Stimulated activated CD4-positive, alpha-beta T cell treated with anti-CD3 and anti-CD28 coated beads, TNF-alpha, amount 100 ng/mL, for 4 hours (primary cell): ENCODE measurements around the gene KANTR.
A peak's percentile ranks its signal among the peaks of the same experiment; 100 is the strongest.

Experiments used
- DNase-seq, 3 experiments: peaks; one replicate each; pipeline ENCODE4 v3.0.0-alpha.2; 2020; ENCODE audit warnings: low read depth in 3 of 3

Gene KANTR

DNA sequence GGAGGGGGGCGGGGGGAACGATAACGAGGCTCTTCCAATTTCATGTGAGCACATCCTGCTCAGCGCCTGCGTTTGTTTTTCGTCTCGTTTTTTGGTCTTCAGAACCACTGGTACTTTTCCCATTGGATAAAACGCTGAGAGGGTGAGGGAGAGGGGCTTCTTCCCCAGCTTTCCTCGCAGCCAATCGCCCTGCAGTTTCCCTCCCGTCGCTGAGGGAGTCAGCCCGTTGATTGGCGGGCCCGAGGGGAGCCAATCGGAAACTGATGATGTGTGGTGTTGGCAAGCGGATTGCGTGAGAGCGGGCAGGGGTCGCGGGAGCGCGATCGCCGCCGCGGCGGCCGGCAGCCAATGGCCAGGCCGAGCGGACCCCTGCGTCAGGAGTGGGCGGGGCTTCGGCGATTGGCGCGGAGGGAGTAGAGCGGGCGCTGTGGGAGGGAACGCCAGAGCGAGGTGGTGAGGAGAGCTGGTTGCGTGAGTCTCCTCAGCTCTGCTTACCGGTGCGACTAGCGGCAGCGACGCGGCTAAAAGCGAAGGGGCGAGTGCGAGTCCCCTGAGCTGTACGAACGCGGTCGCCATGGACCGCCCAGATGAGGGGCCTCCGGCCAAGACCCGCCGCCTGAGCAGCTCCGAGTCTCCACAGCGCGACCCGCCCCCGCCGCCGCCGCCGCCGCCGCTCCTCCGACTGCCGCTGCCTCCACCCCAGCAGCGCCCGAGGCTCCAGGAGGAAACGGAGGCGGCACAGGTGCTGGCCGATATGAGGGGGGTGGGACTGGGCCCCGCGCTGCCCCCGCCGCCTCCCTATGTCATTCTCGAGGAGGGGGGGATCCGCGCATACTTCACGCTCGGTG is 11.8 kb upstream of the KANTR start, which contains the start of gene TSPYL2:
Gene TSPYL2, plus strand, starts transcription at position 443 of the 848 bp plus-strand sequence. Its CDS starts 132 bp downstream, at position 575.
- DNase-seq = peak; percentile 80 to 88 (median 84)

DNA sequence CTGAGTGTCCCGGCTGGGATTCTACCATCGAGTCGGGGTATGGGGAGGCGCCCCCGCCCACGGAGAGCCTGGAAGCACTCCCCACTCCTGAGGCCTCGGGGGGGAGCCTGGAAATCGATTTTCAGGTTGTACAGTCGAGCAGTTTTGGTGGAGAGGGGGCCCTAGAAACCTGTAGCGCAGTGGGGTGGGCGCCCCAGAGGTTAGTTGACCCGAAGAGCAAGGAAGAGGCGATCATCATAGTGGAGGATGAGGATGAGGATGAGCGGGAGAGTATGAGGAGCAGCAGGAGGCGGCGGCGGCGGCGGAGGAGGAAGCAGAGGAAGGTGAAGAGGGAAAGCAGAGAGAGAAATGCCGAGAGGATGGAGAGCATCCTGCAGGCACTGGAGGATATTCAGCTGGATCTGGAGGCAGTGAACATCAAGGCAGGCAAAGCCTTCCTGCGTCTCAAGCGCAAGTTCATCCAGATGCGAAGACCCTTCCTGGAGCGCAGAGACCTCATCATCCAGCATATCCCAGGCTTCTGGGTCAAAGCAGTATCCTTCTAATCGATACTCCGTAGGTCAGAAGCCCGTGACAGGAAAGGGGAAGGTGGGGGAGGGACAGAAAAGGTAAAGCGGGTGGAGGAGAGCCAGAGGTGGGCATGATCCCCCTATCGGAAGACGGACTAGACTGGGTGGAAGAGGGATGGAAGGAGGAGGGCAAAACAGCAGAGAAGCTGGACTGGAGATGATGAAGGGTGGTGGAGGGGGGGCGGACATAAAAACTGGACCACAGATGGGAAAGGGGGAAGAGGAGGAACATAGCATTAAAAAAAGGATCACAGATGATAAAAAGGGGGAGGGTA is 10.9 kb upstream of the KANTR start:
- DNase-seq = no peak

DNA sequence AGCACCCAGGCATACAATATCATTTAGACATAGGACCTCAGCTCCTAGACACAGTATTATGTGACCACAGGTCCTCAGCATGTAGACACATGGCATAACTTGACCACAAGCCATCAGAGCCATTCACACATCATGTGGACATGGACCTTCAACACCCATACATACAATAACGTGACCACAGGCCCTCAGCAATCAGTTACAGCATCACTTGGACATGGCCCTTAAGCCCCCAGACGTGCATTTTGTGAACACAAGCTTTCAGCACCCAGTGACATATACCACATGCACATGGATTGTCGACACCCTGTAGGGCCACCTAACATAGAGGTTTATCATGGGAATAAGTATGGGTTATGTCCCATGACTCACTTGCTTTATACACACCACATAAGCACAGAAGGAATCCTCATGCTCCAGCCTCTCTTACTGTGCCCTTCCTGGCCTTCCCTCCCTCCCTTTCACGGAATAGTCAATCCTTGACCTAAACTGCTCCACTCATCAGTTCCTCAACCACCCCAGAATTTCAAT is 9.8 kb upstream of the KANTR start:
- no peak for DNase-seq

DNA sequence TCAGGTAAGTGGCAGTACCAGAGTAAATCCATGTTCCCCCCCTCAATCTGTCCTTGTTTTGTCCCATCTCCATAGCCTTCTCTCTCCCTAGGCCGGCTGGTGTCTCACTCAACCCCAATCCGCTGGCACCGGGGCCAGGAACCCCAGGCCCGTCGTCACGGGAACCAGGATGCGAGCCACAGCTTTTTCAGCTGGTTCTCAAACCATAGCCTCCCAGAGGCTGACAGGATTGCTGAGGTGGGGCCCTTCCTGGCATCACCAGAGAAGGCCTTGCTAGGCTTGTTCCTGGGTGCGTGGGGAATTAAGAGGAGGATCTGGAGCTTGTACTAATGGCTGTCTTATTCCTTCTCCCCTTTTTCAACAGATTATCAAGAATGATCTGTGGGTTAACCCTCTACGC is 9.1 kb upstream of the KANTR start:
- no peak for DNase-seq

DNA sequence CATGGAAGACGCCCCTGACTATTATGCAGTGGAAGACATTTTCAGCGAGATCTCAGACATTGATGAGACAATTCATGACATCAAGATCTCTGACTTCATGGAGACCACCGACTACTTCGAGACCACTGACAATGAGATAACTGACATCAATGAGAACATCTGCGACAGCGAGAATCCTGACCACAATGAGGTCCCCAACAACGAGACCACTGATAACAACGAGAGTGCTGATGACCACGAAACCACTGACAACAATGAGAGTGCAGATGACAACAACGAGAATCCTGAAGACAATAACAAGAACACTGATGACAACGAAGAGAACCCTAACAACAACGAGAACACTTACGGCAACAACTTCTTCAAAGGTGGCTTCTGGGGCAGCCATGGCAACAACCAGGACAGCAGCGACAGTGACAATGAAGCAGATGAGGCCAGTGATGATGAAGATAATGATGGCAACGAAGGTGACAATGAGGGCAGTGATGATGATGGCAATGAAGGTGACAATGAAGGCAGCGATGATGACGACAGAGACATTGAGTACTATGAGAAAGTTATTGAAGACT is 8.2 kb upstream of the KANTR start:
- DNase-seq = no peak

DNA sequence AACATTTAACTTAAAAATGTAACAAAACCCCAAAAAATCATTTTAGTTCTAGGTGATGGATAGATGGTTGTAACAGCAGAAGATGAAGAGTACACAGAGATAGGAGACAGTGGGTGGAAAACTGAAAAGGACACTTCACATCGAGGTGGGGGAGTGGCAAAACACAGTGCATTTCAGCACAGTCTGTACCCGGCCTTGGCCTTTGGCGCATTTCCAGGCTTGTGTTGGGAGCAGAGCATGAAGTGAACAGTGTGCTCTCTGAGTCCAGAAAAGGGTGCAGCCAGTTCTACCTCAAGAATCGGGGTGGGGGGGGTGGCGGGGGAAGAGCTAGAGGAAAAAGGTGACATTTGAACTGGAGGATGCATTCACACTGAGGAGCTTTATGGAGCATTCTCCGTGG is 7.5 kb upstream of the KANTR start:
- DNase-seq = no peak

DNA sequence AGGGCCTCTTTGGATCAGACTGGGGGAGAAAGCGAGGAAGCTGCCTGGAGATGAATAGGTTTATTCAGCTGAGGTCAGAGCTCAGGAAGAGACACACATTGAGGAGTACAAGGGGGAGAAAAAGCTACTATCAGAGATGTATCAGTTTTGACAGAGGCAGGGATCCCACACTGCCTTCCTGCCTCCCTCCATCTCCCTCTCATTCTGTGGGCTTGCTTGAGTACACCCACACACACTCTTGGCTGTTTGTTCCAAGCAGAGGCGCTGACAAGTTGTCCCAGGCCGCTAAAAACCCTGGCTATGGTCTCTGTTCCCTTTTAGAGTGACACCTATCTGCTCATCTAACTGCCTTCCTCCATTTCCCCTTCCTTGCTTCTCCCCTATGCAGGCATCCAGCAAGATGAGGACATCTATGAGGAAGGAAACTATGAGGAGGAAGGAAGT is 6.5 kb upstream of the KANTR start:
- no peak for DNase-seq

DNA sequence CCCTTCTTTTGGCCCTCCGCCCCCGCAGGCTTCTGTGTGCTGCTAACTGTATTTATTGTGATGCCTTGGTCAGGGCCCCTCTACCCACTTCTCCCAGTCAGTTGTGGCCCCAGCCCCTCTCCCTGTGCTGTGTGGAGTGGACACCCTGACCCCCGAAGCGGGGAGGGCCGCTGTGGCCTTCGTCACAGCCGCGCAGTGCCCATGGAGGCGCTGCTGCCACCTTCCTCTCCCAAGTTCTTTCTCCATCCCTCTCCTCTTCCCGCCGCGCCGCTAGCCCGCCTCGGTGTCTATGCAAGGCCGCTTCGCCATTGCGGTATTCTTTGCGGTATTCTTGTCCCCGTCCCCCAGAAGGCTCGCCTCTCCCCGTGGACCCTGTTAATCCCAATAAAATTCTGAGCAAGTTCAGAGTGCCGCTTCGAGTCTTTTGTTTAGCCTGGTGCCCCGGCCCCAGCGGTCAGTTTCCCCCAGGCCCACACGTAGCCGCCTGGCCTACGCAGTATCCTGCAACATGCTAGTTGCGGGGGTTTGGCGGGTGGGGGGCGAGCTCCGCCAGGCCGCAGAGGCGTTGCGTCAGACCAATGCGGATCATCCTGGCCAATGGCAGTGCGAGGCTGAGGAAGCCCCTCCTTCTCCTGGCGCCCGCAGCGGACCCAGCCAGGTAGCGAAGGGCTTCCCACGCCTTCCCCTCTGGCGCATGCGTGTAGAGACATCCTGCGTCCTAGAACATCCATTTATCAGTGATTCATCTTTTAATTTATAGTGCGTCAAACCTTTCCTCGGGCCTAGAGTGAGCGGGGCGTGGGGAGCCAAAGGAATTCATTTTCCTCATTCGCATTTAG is 5.6 kb upstream of the KANTR start:
- DNase-seq = peak; percentile 57 to 75 (median 72)

DNA sequence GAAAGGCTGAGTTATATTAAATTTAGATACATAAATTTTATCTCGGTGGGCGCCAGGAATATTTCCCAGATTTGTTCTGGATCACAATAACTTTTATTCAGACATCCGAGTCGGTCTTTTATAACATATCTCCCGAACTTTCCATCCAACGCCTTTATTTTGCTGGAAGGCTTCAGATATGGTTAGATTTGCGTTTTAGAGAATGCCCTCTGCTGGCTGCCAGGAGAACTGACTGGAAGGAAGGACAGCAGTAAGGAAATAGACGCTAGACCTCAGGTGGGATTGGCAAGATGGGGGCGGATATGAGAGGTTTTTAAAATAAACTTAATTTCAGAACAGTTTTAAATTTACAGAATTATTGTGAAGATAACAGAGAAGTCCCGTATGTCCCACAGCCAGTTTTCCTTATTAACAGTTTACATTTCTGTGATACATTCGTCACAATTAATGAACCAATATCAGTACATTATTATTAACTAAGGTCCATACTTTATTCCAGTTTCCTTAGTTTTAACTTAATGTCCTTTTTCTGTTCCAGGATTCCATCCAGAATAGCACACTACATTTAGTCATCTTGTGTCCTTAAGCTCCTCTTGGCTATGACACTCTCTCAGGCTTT is 4.6 kb upstream of the KANTR start:
- no peak for DNase-seq

DNA sequence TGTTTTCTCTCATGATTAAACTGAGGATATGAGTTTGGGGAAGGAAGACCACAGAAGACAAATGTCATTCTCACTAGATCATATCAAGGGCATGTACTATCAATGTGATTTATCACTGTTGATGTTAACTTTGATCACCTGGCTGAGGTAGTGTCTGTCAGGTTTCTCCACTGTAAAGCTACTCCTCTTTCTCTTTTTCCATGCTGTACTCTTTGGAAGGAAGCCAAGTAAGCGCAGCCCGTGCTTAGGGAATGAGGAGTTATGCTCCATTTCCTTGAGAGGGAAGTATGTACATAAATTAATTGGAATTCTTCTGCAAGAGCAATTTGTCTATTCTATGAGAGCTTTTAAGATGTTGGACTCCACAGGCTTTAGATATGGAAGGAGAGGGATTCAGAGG is 4.0 kb upstream of the KANTR start:
- no peak for DNase-seq

DNA sequence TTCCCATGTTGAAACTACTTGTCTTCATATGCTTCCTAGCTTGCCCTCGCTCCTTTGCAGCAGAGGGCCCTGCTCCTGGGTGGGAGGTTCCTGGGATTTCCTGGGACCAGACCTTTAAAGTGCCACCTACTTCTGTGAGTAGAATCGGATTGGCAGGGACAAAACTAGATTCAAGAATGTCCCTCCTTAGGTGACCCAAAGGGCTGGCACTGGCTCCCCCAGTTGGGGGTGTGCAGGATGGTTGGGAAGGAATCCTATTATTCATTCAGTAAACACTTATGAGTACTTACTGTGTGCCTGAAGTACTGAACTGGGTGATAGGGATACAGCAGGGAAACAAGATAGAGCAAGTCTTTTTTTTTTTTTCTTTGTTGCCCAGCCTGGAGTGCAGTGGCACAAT is 2.6 kb upstream of the KANTR start:
- DNase-seq = no peak

DNA sequence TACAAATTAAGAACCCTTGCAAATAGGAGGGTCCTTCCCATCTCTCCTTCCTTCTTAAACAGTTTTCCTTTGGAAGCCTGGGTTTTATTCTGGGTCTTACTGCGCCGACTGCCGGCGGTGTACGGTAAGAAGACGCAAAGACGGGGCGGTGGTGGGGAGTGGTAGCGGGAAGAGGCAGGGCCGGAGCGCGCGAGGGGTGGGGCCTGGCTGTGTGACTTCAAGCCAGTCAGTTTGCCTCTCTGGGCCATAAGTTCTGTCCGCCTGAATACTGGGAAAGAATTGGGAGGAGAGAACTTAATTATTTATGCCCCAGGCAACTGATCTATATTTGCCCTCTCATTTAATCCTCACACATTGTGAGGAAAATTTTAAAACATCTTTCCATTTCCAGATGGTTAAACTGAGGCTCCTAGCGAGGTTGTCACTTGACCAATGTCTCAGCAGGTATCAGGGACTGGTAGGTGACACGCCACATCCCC is 726 bp upstream of the KANTR start:
- peak in 2 of 3 experiments; percentile 51 to 53 for DNase-seq

DNA sequence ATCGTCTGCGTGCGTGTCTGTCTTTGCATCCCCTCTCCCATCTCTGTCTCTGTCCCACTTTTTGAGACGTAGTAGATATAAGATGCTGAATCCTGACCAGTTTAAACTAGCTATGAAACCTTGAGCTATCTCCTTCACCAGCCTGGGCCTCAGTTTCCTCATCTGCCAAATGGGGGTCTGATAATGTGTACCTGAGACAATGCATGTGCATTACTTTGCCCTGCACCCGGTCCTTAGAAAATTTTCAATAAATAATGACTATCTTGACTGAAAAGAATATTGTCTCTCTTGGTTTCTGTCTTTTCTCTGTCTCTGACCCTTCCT is 602 bp downstream of the KANTR start:
- no peak for DNase-seq

DNA sequence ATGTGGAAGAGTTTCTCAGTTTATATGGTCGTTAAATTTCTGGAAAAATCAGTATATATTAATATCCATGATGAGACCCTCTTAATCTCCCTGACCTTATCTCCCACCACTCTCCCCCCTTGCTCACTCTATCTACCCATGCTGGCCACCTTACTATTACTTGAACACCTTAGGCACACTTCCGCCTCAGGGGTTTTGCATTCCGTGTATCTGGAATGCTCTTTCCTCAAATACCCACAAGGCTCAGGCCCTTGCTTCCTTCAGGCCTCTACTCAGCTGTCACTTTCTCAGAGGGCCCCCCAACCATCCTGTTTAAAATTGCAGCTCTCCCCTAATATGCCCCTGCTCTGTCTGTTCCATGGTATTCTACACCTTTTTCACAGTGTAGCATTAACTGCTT is 1.9 kb downstream of the KANTR start:
- no peak for DNase-seq

DNA sequence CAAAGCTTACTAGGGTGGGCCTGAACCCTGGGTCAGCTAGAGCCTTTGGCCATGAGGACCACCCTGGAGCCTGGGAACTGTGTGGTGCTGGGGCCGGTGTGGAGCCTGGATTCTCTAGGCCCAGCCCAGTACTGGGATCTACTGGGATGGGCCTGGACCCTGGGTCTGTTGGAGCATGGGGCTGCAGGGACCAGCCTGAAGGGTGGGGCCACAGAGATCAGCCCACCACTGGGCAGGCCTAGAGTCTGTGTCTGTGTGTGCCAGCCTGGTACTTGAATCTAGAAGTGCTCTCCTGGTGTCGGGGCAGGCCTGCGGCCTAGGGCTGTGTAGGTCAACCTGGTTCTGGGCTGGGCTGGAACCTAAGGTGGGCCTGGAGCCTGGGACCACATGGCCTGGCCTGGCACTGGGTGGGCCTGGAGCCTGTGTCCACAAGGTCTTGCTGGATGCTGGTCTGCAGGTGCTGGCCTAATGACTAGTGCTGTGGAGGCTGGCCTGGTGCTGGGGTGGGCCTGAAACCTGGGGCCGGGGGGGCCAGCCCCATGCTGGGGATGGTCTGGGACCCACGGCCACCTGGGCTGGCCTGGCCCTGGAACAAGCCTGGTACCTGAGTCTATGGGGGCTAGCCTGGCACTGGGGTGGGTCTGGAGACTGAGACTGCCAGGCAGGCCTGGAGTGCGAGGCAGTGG is 21.1 kb downstream of the KANTR start:
- no peak for DNase-seq

DNA sequence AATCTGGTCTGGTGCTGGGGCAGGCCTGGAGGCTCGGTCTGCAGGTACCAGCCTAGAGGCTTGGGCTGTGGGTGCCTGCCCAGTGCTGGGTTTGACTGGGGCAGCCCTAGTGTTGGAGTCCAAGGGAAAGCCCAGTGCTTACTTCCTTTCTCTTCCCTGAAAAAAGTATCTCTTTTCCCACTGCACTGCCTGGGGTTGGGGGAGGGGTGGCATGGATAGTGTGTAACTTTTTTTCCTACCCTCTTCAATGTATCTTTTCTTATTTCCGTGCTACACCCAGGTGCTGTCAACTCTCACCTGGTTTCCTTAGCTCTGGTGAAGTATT is 21.6 kb downstream of the KANTR start:
- no peak for DNase-seq

DNA sequence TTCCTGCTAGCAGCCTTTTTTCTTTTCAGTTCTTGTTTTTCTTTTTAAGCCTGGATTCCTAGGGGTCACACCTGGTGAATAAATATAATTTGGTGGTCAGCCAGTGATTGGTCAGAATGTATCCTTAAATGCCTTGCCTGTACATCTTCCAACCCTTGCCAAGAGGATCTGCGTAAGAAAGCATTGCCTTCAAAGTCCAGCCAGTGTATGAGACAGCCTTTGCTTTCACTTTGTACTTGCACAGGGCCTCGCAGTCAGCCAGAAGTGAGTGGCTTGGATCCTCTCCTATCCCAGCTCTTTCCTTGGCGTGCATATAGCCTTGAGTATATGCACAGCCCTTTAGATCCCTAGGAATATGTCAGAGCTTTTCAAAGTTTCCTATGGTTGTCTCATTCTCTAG is 22.2 kb downstream of the KANTR start:
- no peak for DNase-seq

DNA sequence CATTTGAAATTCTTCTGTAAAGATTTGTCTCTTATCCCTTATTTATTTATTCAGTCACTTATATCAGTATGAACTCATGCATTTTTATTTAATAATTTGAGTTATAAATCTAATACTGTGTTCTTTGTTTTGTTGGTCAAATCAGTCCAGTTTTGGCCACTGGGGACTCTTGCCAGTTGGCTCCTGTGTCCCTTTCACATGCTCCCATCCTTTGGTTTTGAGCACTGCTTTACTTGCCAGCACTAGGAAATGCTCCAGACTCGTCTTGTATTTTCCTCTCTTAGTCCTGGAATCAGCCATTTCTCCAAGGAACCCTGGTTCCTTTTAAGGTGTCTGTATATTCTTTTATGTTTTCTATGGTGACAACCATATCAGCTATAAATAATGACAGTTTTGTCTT is 28.1 kb downstream of the KANTR start:
- DNase-seq = no peak

DNA sequence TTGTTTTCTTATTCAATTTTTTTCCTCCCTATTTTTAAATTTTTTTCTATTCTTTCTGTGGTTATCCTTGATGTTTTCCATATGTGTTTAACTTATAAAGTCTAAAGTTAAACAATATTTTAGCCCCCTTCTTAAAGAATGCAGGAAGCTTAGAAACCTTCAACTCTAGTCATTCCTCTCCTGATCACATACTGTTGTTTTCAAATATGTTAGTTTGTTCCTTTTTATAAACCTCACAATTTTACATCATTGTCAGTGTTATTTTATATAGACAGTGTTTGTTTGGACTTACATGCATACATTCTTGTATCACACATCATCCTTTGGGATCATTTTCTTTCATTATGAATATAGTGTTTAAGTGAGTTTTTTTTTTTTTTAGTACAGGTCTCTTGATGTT is 31.6 kb downstream of the KANTR start:
- no peak for DNase-seq

DNA sequence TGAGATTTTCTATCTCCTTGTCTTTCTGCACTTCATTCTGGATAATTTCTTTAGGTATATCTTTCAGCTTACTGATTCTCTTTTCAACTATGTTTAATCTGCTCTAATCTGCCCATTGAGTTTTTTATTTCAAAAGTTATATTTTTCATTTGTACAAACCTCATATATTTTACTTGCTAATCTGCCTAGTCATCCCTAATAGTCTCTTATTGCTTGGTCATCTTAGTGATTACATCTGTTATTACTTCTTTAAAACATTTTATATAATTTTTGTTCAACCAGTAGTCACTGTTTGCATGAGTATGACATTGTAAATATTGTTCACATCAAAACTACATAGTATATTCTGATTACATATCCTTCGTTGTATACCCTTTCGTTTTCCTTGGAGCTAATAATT is 32.4 kb downstream of the KANTR start:
- DNase-seq = no peak
